HepG2 (cell line): ENCODE measurements around the gene ERCC2. TPM values are rescaled to one million over a fixed set of nuclear protein-coding genes. Genes with fewer than 3 reads are reported as not detected.

Experiments
- ATAC-seq: fragments of 200-7000 bp; cut with Tn5 transposase; 3 replicates; pipeline ENCODE4 v1.9.1; 2020; ENCODE audit warnings: mild to moderate bottlenecking, moderate library complexity
- BruUV-seq: library from RNA; stranded (reverse); fragments of 400-500 nt; replicated peaks from 2 replicates; lab custom pipeline; 2021; lab: Mats Ljungman, UMichigan
- CTCF ChIA-PET: fragments of 300-600 bp; formaldehyde crosslinking; extraction: SDS; loops from one replicate; lab custom pipeline; 2021; ENCODE audit warnings: low total read pairs, inconsistent platforms, low intra/inter-chr PET ratio; lab: Yijun Ruan, JAX
- POLR2A ChIA-PET: fragments of 350-600 bp; sonication (Branson Sonifier 250); formaldehyde crosslinking; loops from one replicate; lab custom pipeline; 2020; ENCODE audit warnings: antibody characterized with exemption, inconsistent platforms; lab: Yijun Ruan, JAX
- DNase-seq: peaks from one replicate; pipeline ENCODE4 v3.0.0-alpha.2; 2015; ENCODE audit warnings: low spot score
- FAIRE-seq: peaks from 3 replicates; lab custom pipeline; 2011; peaks lifted over from hg19 to GRCh38; lab: Jason Lieb, UNC
- H2AFZ ChIP-seq: one replicate; pipeline ENCODE4 v1.6.1; 2011; ENCODE audit warnings: low read length, inconsistent platforms
- H3K27ac ChIP-seq: fragments of 300-600 bp; 3 replicates; pipeline ENCODE4 v1.8.0; 2011; ENCODE audit warnings: mixed run types, mild to moderate bottlenecking, mixed read lengths, low read length, inconsistent platforms; ENCODE audit not compliant: insufficient read depth; ENCODE audit errors: extremely low read length
- H3K27me3 ChIP-seq, 2 experiments: fragments of 200-600 bp in 1 of 2; 2 replicates in 1 of 2; 3 replicates in 1 of 2; pipeline versions ENCODE4 v1.6.0 to v1.8.0; 2011; ENCODE audit warnings: low read length in 2 of 2, mild to moderate bottlenecking in 2 of 2, moderate library complexity in 2 of 2, inconsistent platforms in 1 of 2; ENCODE audit not compliant: insufficient read depth in 2 of 2, control insufficient read depth in 1 of 2
- H3K36me3 ChIP-seq, 2 experiments: fragments of 200-600 bp in 1 of 2; replicated peaks in 1 of 2; 2 replicates in 1 of 2; 3 replicates in 1 of 2; pipeline versions ENCODE4 v1.5.1 to v1.8.0; 2011; ENCODE audit warnings: low read length in 2 of 2, inconsistent platforms in 1 of 2; ENCODE audit not compliant: insufficient read depth in 2 of 2, control insufficient read depth in 1 of 2
- H3K4me1 ChIP-seq: 2 replicates; pipeline ENCODE4 v1.5.1; 2012; ENCODE audit warnings: low read length, inconsistent platforms; ENCODE audit not compliant: insufficient read depth
- H3K4me2 ChIP-seq: 2 replicates; pipeline ENCODE4 v1.6.0; 2011; ENCODE audit warnings: low read depth, low read length, inconsistent platforms
- H3K4me3 ChIP-seq, 3 experiments: fragments of 200-600 bp in 1 of 3; sonication (generic), shearing (Covaris generic) in 1 of 3; replicated peaks in 1 of 3; 2 replicates each; pipeline ENCODE4 v1.5.1; 2011 to 2016; ENCODE audit warnings: low read length in 3 of 3, inconsistent platforms in 2 of 3, low read depth in 2 of 3, mild to moderate bottlenecking in 2 of 3, control low read depth in 1 of 3, mixed read lengths in 1 of 3; ENCODE audit not compliant: insufficient read depth in 1 of 3
- H3K79me2 ChIP-seq: one replicate; pipeline ENCODE4 v1.6.1; 2011; ENCODE audit warnings: low read length, inconsistent platforms; ENCODE audit not compliant: insufficient read depth
- H3K9ac ChIP-seq: 2 replicates; pipeline ENCODE4 v1.6.0; 2011; ENCODE audit warnings: mild to moderate bottlenecking, low read depth, low read length, inconsistent platforms; ENCODE audit not compliant: insufficient read depth
- H3K9me3 ChIP-seq: 2 replicates; pipeline ENCODE4 v1.5.1; 2012; ENCODE audit warnings: mild to moderate bottlenecking, low read length
- H4K20me1 ChIP-seq: 2 replicates; pipeline ENCODE4 v1.6.0; 2011; ENCODE audit warnings: inconsistent platforms, mild to moderate bottlenecking, low read length, moderate library complexity; ENCODE audit not compliant: insufficient read depth
- KLF6 ChIP-seq: IDR thresholded peaks from 2 replicates; pipeline ENCODE4 v1.8.0; 2016; ENCODE audit warnings: missing biosample characterization, missing genetic modification reagents
- NFYC ChIP-seq: IDR thresholded peaks from 2 replicates; pipeline ENCODE4 v1.6.1; 2016; ENCODE audit warnings: missing genetic modification reagents, missing compliant biosample characterization
- POLR2G ChIP-seq: fragments of 200-400 bp; formaldehyde crosslinking; IDR thresholded peaks from 2 replicates; pipeline ENCODE4 v1.6.1; 2018; ENCODE audit warnings: mild to moderate bottlenecking, low read depth, low read length, moderate library complexity
- SSRP1 ChIP-seq: IDR thresholded peaks from 2 replicates; pipeline ENCODE4 v1.6.1; 2016; ENCODE audit warnings: control low read depth
- THRA ChIP-seq: sonication (generic); formaldehyde crosslinking; IDR thresholded peaks from 2 replicates; pipeline ENCODE4 v1.4.0; 2020; ENCODE audit warnings: missing genetic modification reagents, borderline replicate concordance
- TOPORS ChIP-seq: sonication (generic); formaldehyde crosslinking; IDR thresholded peaks from 2 replicates; pipeline ENCODE4 v1.8.0; 2023; ENCODE audit warnings: mild to moderate bottlenecking, missing genetic modification reagents
- USF2 ChIP-seq, 2 experiments: sonication (generic) in 1 of 2; formaldehyde crosslinking in 1 of 2; IDR thresholded peaks; 2 replicates each; pipeline versions ENCODE4 v1.5.1 to v1.6.1; 2011 to 2020; ENCODE audit warnings: borderline replicate concordance in 1 of 2, low read depth in 1 of 2, low read length in 1 of 2, mild to moderate bottlenecking in 1 of 2, missing genetic modification reagents in 1 of 2, moderate library complexity in 1 of 2
- ZKSCAN1 ChIP-seq: fragments of 150-350 bp; IDR thresholded peaks from 2 replicates; pipeline ENCODE4 v1.6.1; 2014; ENCODE audit warnings: low read length
- ZNF350 ChIP-seq: sonication (generic); formaldehyde crosslinking; IDR thresholded peaks from 2 replicates; pipeline ENCODE4 v1.4.0; 2020; ENCODE audit warnings: mild to moderate bottlenecking, low read depth, missing genetic modification reagents, borderline replicate concordance
- ZNF562 ChIP-seq: sonication (generic); formaldehyde crosslinking; IDR thresholded peaks from 2 replicates; pipeline ENCODE4 v1.8.0; 2022; ENCODE audit warnings: missing genetic modification reagents, borderline replicate concordance
- ZNF589 ChIP-seq: sonication (generic); formaldehyde crosslinking; conservative IDR thresholded peaks from 2 replicates; pipeline ENCODE4 v1.8.0; 2022; ENCODE audit warnings: mild to moderate bottlenecking, moderate library complexity, missing genetic modification reagents
- ZNF639 ChIP-seq: conservative IDR thresholded peaks from 2 replicates; pipeline ENCODE4 v1.6.1; 2018; ENCODE audit warnings: missing genetic modification reagents
- ZNF672 ChIP-seq: sonication (generic); formaldehyde crosslinking; IDR thresholded peaks from 2 replicates; pipeline ENCODE4 v1.8.1; 2022; ENCODE audit warnings: missing genetic modification reagents
- ZNF776 ChIP-seq: sonication (generic); formaldehyde crosslinking; IDR thresholded peaks from 2 replicates; pipeline ENCODE4 v1.4.0; 2020; ENCODE audit warnings: mild to moderate bottlenecking, missing genetic modification reagents
- WGBS: methylation state at CpG from one replicate; pipeline ENCODE4 v1.1.6; 2017; ENCODE audit warnings: low lambda C conversion rate; 5-methylcytosine and 5-hydroxymethylcytosine counted together
- in situ Hi-C: cut with HindIII; loops from 2 replicates; pipeline ENCODE4 v1.10.0; 2017; ENCODE audit warnings: low pct_unique_long_range_greater_than_20kb; ENCODE audit not compliant: extremely low pct_ligation_motif_present
- intact Hi-C: fragments of 100-400 bp; cut with micrococcal nuclease; formaldehyde crosslinking; loops from one replicate; pipeline ENCODE4 v1.10.0; 2022; ENCODE audit not compliant: unreplicated experiment
- polyA plus RNA-seq, 8 experiments: library from polyadenylated mRNA; depleted of rRNA in 3 of 8; stranded (reverse) in 7 of 8; unstranded in 1 of 8; fragments of >200 nt; fragmentation: Illumina TruSeq in 4 of 8; extraction: Trizol in 4 of 8; gene quantifications; 2 replicates each; pipeline versions ENCODE4 v1.2.1 to v1.2.3, GENCODE V29; 2011 to 2016; ENCODE audit warnings: low read depth in 4 of 8, missing spikeins in 1 of 8, mixed read lengths in 1 of 8; ENCODE audit not compliant: insufficient read depth in 1 of 8
- total RNA-seq, 5 experiments: library from RNA; depleted of rRNA; stranded (reverse); fragments of >200 nt; fragmentation: Illumina TruSeq; extraction: Trizol; gene quantifications; 2 replicates each; pipeline ENCODE4 v1.2.3, GENCODE V29; 2016; ENCODE audit warnings: low read depth in 1 of 5
- TF ChIP-seq, protein P1 (sequence below): sonication (generic); formaldehyde crosslinking; IDR thresholded peaks from 2 replicates; pipeline ENCODE4 v1.4.0; 2020; ENCODE audit warnings: missing genetic modification reagents
- TF ChIP-seq, protein P2 (sequence below): sonication (generic); formaldehyde crosslinking; IDR thresholded peaks from 2 replicates; pipeline ENCODE4 v1.8.0; 2022; ENCODE audit warnings: mild to moderate bottlenecking, missing genetic modification reagents, moderate library complexity

ERCC2 gene
- total and polyA plus RNA-seq, 2 of the 13 experiments (the other 11 are each of a cell fraction or from before 2014, with no cell fraction given) = 25.4 to 49.2 TPM

DNA sequence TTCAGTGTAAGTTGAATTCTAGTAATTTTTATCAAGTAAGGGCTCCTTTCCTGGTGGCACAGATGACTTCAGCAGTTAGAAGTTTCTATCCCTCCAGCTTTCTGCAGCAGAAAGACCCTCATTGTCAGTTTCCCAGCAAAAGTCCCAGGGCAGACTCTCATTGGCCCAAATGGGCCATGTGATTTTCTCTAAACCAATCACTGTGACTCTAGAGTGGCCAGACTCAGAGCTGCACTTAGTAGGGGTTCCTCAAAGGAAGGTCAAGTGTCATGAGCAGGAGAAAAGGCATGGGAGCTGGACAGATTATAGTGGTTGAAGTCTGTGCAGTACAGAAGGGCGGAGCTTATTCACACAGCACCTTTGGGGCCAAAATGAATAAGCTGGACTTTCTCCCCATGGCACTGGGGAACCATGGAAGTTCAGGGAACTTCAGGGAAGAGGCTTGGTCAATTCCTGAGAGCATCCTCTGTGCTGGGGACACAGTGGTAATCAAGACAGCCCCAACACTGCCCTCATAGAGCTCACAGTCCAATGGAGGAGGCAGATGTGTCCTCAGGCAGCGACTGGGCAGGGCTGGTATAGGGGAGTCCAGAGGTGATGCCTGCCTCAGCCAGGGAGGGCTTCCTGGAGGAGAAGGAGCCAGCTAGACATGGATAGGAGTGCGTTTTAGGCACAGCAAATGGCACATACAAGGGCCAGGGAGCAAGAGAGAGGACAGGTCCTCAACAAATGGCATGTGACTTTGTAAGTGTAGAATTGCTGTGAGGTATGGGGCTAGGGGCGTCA is 66.0 kb downstream of the ERCC2 start:
- H3K27ac ChIP-seq = no peak overlapping the region
- H3K36me3 ChIP-seq = peaks cover 0 to 9% of the 10 kb centered on the region in 2 experiments; a peak in 2 of 5 replicates
- no peaks in the 10 kb centered on the region for H3K9me3 ChIP-seq
- H3K4me3 ChIP-seq = no peak overlapping the region
- peaks cover 21% of the 10 kb centered on the region for H3K4me1 ChIP-seq
- H4K20me1 ChIP-seq = no peaks in the 10 kb centered on the region
- FAIRE-seq (no peak), DNase-seq (no peak), ATAC-seq (peak; percentile 10; the same call in 2 of the 3 replicates)
- no peak overlapping the region for H2AFZ ChIP-seq
- H3K4me2 ChIP-seq = no peak overlapping the region
- no peaks in the 10 kb centered on the region for H3K27me3 ChIP-seq
- intact Hi-C loops = no loop called here
- CTCF ChIA-PET = no interaction called here
- in situ Hi-C loops = no loop called here
- H3K79me2 ChIP-seq = no peaks in the 10 kb centered on the region
- H3K9ac ChIP-seq = no peak overlapping the region
- POLR2A ChIA-PET = interaction anchor here (0.6 kb wide), 1 partner anchor 15 kb away, joined by 4 read pairs; no protein-coding TSS in a partner anchor
- 64% methylated on average over 3 of the region's 4 CpGs for WGBS
- BruUV-seq = TSS peak; percentile 50
- TF ChIP-seq KLF6 (CRISPR knock-in tag) (no peak), ZNF589 (CRISPR knock-in tag) (no peak), TOPORS (CRISPR knock-in tag) (no peak), THRA (CRISPR knock-in tag) (no peak), ZNF350 (no peak), POLR2G (peak; percentile 49; the same call in 1 of the 2 replicates), ZNF562 (CRISPR knock-in tag) (no peak), ZNF672 (CRISPR knock-in tag) (no peak), USF2 (IDR thresholded peaks at IDR 0.05; ENCODE audit: low read depth, low read length) (no peak), USF2 (CRISPR knock-in tag; IDR thresholded peaks at IDR 0.05; ENCODE audit: borderline replicate concordance) (peak; percentile 33; the same call in 1 of the 2 replicates), SSRP1 (CRISPR knock-in tag) (0 out of 2 replicates have a peak, but pooled peaks have one; percentile 56), NFYC (CRISPR knock-in tag) (0 out of 2 replicates have a peak, but pooled peaks have one; percentile 17), ZNF776 (CRISPR knock-in tag) (no peak), ZKSCAN1 (peak; percentile 40; the same call in 1 of the 2 replicates), ZNF639 (CRISPR knock-in tag) (no peak)
- TF ChIP-seq, protein P1, sequence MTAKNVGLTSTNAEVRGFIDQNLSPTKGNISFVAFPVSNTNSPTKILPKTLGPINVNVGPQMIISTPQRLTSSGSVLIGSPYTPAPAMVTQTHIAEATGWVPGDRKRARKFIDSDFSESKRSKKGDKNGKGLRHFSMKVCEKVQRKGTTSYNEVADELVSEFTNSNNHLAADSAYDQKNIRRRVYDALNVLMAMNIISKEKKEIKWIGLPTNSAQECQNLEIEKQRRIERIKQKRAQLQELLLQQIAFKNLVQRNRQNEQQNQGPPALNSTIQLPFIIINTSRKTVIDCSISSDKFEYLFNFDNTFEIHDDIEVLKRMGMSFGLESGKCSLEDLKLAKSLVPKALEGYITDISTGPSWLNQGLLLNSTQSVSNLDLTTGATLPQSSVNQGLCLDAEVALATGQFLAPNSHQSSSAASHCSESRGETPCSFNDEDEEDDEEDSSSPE (CRISPR knock-in tag) = no peak
- TF ChIP-seq, protein P2, sequence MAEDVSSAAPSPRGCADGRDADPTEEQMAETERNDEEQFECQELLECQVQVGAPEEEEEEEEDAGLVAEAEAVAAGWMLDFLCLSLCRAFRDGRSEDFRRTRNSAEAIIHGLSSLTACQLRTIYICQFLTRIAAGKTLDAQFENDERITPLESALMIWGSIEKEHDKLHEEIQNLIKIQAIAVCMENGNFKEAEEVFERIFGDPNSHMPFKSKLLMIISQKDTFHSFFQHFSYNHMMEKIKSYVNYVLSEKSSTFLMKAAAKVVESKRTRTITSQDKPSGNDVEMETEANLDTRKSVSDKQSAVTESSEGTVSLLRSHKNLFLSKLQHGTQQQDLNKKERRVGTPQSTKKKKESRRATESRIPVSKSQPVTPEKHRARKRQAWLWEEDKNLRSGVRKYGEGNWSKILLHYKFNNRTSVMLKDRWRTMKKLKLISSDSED = 0 out of 2 replicates have a peak, but pooled peaks have one; percentile 42
